Measurements from ENCODE around the gene FAM240B.

DNA sequence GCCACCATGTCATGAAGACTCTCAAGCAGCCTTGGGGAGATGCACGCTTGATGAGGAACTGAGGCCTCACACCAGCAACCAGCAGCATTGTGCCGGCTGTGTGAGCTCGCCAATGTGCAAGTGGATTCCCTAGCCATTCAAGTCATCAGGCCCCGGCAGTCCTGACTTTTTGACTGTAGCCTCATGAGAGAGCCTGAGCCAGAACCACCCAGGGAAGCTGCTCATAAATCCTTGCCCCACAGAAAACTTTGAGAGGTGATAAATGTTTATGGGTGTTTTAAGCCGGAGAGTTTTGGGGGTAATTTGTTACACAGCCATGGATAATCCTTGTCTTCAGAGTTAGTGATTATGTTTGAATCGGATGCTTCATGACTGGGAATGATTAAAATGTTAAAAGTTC, 44.7 kb downstream of the FAM240B start:
- TF ChIP-seq POLR2A (IDR thresholded peaks at IDR 0.05; ENCODE audit: low read depth, low read length) = no peak
- no peak for TF ChIP-seq TAF1 (IDR thresholded peaks at IDR 0.05; ENCODE audit: low read depth, low read length)
- no peak for TF ChIP-seq POLR2AphosphoS5 (IDR thresholded peaks at IDR 0.05; ENCODE audit: low read depth, low read length)
- TF ChIP-seq SPI1 (IDR thresholded peaks at IDR 0.05; ENCODE audit: low read depth, low read length) = no peak
- TF ChIP-seq PAX5 (IDR thresholded peaks at IDR 0.05; ENCODE audit: insufficient read depth, low read length, severe bottlenecking) = no peak
- no peak for TF ChIP-seq POU2F2 (IDR thresholded peaks at IDR 0.05; ENCODE audit: low read depth, low read length)

Data from GM12891 (cell line).